Activated naive CD4-positive, alpha-beta T cell treated with anti-CD3 and anti-CD28 coated beads, Interleukin-2, amount 50 U/mL, for 72 hours (primary cell): Measurements from ENCODE around the gene PIGU. TPM values are rescaled to one million over a fixed set of nuclear protein-coding genes. Genes with fewer than 3 reads are reported as not detected.
"Not testable (repeated sequence)": the region's sequence is repeated elsewhere in the genome, so short reads cannot be mapped to it uniquely, and the experiment has no call there.

Source experiments
- ATAC-seq, 2 donors: fragments of 150-1000 bp; cut with Tn5 transposase; 2 replicates each; pipeline ENCODE4 v1.10.0; 2021; ENCODE audit warnings: mild to moderate bottlenecking in 2 of 2, moderate library complexity in 2 of 2
- DNase-seq, 2 donors: peaks; one replicate each; pipeline ENCODE4 v3.0.0; 2021 to 2022; ENCODE audit warnings: low spot score in 2 of 2
- H3K27ac Mint-ChIP-seq, 2 donors: one replicate each; pipeline ENCODE4 v1.8.0; 2022; ENCODE audit warnings: mild to moderate bottlenecking in 2 of 2, mixed read lengths in 2 of 2
- H3K36me3 Mint-ChIP-seq, 2 donors: one replicate each; pipeline ENCODE4 v1.8.0; 2022; ENCODE audit warnings: mixed read lengths in 2 of 2
- H3K9me3 Mint-ChIP-seq, 2 donors: one replicate each; pipeline ENCODE4 v1.8.0; 2022; ENCODE audit warnings: mixed read lengths in 2 of 2
- total RNA-seq, 2 donors: library from RNA; stranded (reverse); gene quantifications; one replicate each; pipeline ENCODE4 v1.2.3, GENCODE V29; 2022

Gene PIGU
- total RNA-seq, 2 donors from 2014 or later = 13.2 to 20.6 TPM

- DNase-seq = no peak
- Mint-ChIP-seq H3K27ac (no peak overlapping the region), H3K36me3 (peaks cover 0 to 6% of the 10 kb centered on the region in 2 donors), H3K9me3 (peaks cover 0 to 4% of the 10 kb centered on the region in 2 donors)
- ATAC-seq = no peak
Observed at GRCh38 chr20:34683667-34684066, 6.8 kb upstream of the PIGU start.

- no peak for ATAC-seq
- peak overlapping the region in 1 of 2 donors; percentile 55 for H3K27ac Mint-ChIP-seq
- peaks cover 0 to under 1% of the 10 kb centered on the region in 2 donors for H3K9me3 Mint-ChIP-seq
- DNase-seq = no peak
- peaks cover 6 to 9% of the 10 kb centered on the region in 2 donors for H3K36me3 Mint-ChIP-seq
Observed at GRCh38 chr20:34680586-34681175, 3.8 kb upstream of the PIGU start.

- Mint-ChIP-seq H3K9me3 (no peaks in the 10 kb centered on the region), H3K27ac (peak overlapping the region; percentile 88 to 96), H3K36me3 (peaks cover 6 to 9% of the 10 kb centered on the region in 2 donors)
- DNase-seq (no peak), ATAC-seq (no peak)
Observed at GRCh38 chr20:34675993-34676641, 775 bp downstream of the PIGU start.

GRCh38 chr20:34675561-34675960 is 1.3 kb downstream of the PIGU start:
- Mint-ChIP-seq H3K27ac (no peak overlapping the region), H3K9me3 (no peaks in the 10 kb centered on the region), H3K36me3 (peaks cover 6 to 9% of the 10 kb centered on the region in 2 donors)
- no peak for DNase-seq
- ATAC-seq = no peak

GRCh38 chr20:34673412-34673811 is 3.5 kb downstream of the PIGU start:
- no peak for ATAC-seq
- no peak overlapping the region for H3K27ac Mint-ChIP-seq
- H3K36me3 Mint-ChIP-seq = peaks cover 7 to 9% of the 10 kb centered on the region in 2 donors
- H3K9me3 Mint-ChIP-seq = no peaks in the 10 kb centered on the region
- DNase-seq = no peak

- Mint-ChIP-seq H3K9me3 (no peaks in the 10 kb centered on the region), H3K27ac (no peak overlapping the region)
- ATAC-seq = no peak
Observed at GRCh38 chr20:34669094-34669493, 7.8 kb downstream of the PIGU start.

GRCh38 chr20:34664751-34665150 is 12.1 kb downstream of the PIGU start:
- not testable (repeated sequence) for H3K9me3 Mint-ChIP-seq, ATAC-seq, H3K27ac Mint-ChIP-seq, DNase-seq, H3K36me3 Mint-ChIP-seq

More at GRCh38 chr20:34669094-34669493, 7.8 kb downstream of the PIGU start:
- no peak for DNase-seq
- H3K36me3 Mint-ChIP-seq = peaks cover 0 to 7% of the 10 kb centered on the region in 2 donors

GRCh38 chr20:34663213-34663943 is 13.5 kb downstream of the PIGU start:
- ATAC-seq (no peak), DNase-seq (no peak)
- no peak overlapping the region for H3K27ac Mint-ChIP-seq
- no peaks in the 10 kb centered on the region for H3K9me3 Mint-ChIP-seq
- no peaks in the 10 kb centered on the region for H3K36me3 Mint-ChIP-seq

GRCh38 chr20:34661811-34662210 is 15.1 kb downstream of the PIGU start:
- DNase-seq = not testable (repeated sequence)
- peak in 1 of 2 donors; percentile 20 for ATAC-seq

GRCh38 chr20:34658654-34659053 is 18.2 kb downstream of the PIGU start:
- ATAC-seq, H3K9me3 Mint-ChIP-seq, H3K36me3 Mint-ChIP-seq, DNase-seq, H3K27ac Mint-ChIP-seq: not testable (repeated sequence)

More at GRCh38 chr20:34661811-34662210, 15.1 kb downstream of the PIGU start:
- not testable (repeated sequence) for H3K36me3 Mint-ChIP-seq, H3K27ac Mint-ChIP-seq, H3K9me3 Mint-ChIP-seq

- H3K36me3 Mint-ChIP-seq = peaks cover 0 to 7% of the 10 kb centered on the region in 2 donors
- ATAC-seq (no peak), DNase-seq (no peak)
- no peak overlapping the region for H3K27ac Mint-ChIP-seq
- no peaks in the 10 kb centered on the region for H3K9me3 Mint-ChIP-seq
Observed at GRCh38 chr20:34654207-34654744, 22.6 kb downstream of the PIGU start.

- Mint-ChIP-seq H3K9me3 (no peaks in the 10 kb centered on the region), H3K27ac (peak overlapping the region in 1 of 2 donors; percentile 65), H3K36me3 (peaks cover 0 to 7% of the 10 kb centered on the region in 2 donors)
- no peak for DNase-seq
- no peak for ATAC-seq
Observed at GRCh38 chr20:34651200-34651599, 25.7 kb downstream of the PIGU start.

- DNase-seq (no peak), ATAC-seq (no peak)
- H3K27ac Mint-ChIP-seq = no peak overlapping the region
- H3K9me3 Mint-ChIP-seq = no peaks in the 10 kb centered on the region
- H3K36me3 Mint-ChIP-seq = peaks cover 0 to 7% of the 10 kb centered on the region in 2 donors
Observed at GRCh38 chr20:34647737-34648136, 29.2 kb downstream of the PIGU start.

GRCh38 chr20:34644951-34645350 is 31.9 kb downstream of the PIGU start:
- ATAC-seq (no peak), DNase-seq (no peak)
- no peaks in the 10 kb centered on the region for H3K36me3 Mint-ChIP-seq
- no peaks in the 10 kb centered on the region for H3K9me3 Mint-ChIP-seq
- no peak overlapping the region for H3K27ac Mint-ChIP-seq

GRCh38 chr20:34644345-34644744 is 32.5 kb downstream of the PIGU start:
- no peaks in the 10 kb centered on the region for H3K9me3 Mint-ChIP-seq
- no peaks in the 10 kb centered on the region for H3K36me3 Mint-ChIP-seq

GRCh38 chr20:34643928-34644327 is 33.0 kb downstream of the PIGU start:
- Mint-ChIP-seq H3K36me3 (no peaks in the 10 kb centered on the region), H3K27ac (no peak overlapping the region), H3K9me3 (no peaks in the 10 kb centered on the region)
- DNase-seq (no peak), ATAC-seq (no peak)

More at GRCh38 chr20:34644345-34644744, 32.5 kb downstream of the PIGU start:
- H3K27ac Mint-ChIP-seq = no peak overlapping the region
- DNase-seq (no peak), ATAC-seq (no peak)

GRCh38 chr20:34642009-34642408 is 34.9 kb downstream of the PIGU start:
- ATAC-seq = no peak
- Mint-ChIP-seq H3K27ac (no peak overlapping the region), H3K36me3 (no peaks in the 10 kb centered on the region), H3K9me3 (no peaks in the 10 kb centered on the region)
- no peak for DNase-seq
